ENCODE data around the gene PACS1.
"Not testable (repeated sequence)": the region's sequence is repeated elsewhere in the genome, so short reads cannot be mapped to it uniquely, and the experiment has no call there.

Gene PACS1

DNA sequence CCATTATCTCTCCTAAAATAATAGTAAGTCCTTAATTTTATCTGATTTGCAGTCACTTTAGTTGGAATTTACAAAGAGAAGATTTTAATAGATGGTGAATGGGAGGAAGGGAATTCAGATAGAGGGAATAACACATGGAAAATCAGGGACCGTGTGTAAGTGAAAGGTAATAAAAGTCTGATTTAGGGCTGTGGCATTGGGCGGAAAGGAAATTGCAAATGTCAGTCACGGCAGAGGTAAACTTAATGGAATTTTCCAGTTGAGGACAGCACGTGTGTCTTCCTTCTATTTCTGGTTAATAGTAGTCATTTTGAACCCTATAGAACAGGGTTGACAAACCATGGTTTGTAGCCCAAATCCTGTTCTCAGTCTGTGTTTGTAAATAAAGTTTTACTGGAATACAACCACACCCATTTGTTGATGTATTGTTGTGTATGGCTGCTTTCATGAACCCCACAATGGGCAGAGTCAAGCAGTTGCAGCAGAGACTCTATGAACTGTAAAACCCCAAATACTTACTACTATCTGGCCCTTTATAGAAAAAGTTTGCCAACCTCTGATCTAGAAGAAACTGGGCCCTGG, 34.1 kb downstream of the PACS1 start:
- Histone ChIP-seq H3K27ac (no peak overlapping the region), H3K36me3 (no peaks in the 10 kb centered on the region; the same call in none of the 2 replicates), H3K4me3 (no peak overlapping the region), H3K4me2 (no peak overlapping the region), H3K9ac (no peak overlapping the region), H3K9me3 (no peaks in the 10 kb centered on the region), H4K20me1 (peaks cover 28% of the 10 kb centered on the region; the same call in 1 of the 2 replicates), H3K4me1 (peaks cover 21% of the 10 kb centered on the region), H3K27me3 (no peaks in the 10 kb centered on the region)
- TF ChIP-seq Cebpa-rat (IDR thresholded peaks at IDR 0.05): no peak

DNA sequence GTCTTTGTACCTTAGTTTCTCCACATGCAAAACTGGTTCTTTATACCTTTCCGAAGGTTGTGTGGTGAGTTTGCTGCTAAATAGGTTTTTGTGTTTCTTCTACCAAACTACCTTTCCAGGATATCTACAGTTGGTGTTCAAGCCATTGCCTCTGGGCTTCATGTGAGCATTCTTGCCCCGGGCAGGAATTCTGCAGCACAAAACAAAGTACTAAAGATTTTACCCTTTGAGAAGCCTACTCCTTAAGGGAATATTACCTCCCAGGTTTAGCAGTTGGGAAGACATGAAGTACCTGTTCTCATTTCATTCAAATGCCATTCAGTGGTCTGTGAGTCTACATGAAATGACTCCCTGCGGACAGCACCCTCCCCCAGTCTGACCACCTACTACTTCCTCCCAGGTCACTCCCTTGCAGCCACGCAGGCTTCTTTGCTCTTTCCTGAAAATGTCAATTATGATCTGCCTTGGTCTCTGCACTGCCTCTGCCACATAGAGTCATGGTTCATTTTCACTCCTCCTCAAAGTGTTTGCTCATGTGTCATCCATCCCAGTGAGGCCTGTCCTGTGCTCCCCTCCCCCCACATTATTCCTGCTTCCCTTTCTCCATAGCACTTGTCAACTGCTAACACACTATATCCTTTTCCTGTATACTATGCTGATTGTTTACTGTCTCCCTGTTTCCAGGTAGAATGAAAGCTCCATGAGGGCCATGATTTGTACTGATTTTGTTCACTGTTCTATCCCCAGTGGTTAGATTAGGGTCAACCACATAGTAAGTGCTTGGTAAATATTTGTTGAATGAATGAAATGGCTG, 36.9 kb downstream of the PACS1 start:
- peaks cover 50% of the 10 kb centered on the region for H4K20me1 ChIP-seq
- no peak overlapping the region for H3K27ac ChIP-seq
- H3K4me2 ChIP-seq: no peak overlapping the region
- H3K4me1 ChIP-seq: peaks cover 19% of the 10 kb centered on the region
- H3K9me3 ChIP-seq: no peaks in the 10 kb centered on the region
- H3K9ac ChIP-seq: no peak overlapping the region
- no peaks in the 10 kb centered on the region; the same call in none of the 2 replicates for H3K36me3 ChIP-seq
- no peaks in the 10 kb centered on the region for H3K27me3 ChIP-seq
- no peak for TF ChIP-seq Cebpa-rat (IDR thresholded peaks at IDR 0.05)
- H3K4me3 ChIP-seq: no peak overlapping the region

GRCh38 chr11:66107600-66108510, 37.8 kb downstream of the PACS1 start:
- no peak overlapping the region for H3K4me2 ChIP-seq
- no peak overlapping the region for H3K4me3 ChIP-seq
- H3K27me3 ChIP-seq: no peaks in the 10 kb centered on the region
- no peaks in the 10 kb centered on the region for H3K9me3 ChIP-seq
- H3K36me3 ChIP-seq: no peaks in the 10 kb centered on the region; the same call in none of the 2 replicates
- peaks cover 59% of the 10 kb centered on the region for H4K20me1 ChIP-seq
- peaks cover 27% of the 10 kb centered on the region for H3K4me1 ChIP-seq
- H3K27ac ChIP-seq: no peak overlapping the region
- no peak for TF ChIP-seq Cebpa-rat (IDR thresholded peaks at IDR 0.05)
- H3K9ac ChIP-seq: no peak overlapping the region

DNA sequence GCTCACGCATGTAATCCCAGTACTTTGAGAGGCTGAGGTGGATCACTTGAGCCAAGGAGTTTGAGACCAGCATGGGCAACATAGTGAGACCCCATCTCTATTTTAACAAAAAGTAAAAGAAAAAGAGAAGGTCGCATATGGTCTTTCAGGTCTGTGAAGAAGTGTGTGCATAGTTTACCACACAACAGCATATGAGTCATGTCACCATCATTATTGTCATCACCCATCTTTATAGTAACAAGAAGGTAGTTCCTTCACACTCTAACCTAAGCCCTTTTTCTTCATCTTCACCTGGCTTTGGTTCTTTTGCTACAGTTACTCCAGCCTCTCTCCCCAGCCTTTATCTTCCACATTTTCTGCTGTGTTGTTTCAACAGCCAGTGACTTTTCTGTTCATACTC, 39.2 kb downstream of the PACS1 start:
- no peaks in the 10 kb centered on the region for H3K9me3 ChIP-seq
- H3K4me2 ChIP-seq: no peak overlapping the region
- H3K27ac ChIP-seq: no peak overlapping the region
- no peaks in the 10 kb centered on the region; the same call in none of the 2 replicates for H3K36me3 ChIP-seq
- no peaks in the 10 kb centered on the region for H3K27me3 ChIP-seq
- H3K4me3 ChIP-seq: no peak overlapping the region
- no peak for TF ChIP-seq Cebpa-rat (IDR thresholded peaks at IDR 0.05)
- peaks cover 42% of the 10 kb centered on the region for H3K4me1 ChIP-seq
- H4K20me1 ChIP-seq: peaks cover 64% of the 10 kb centered on the region
- H3K9ac ChIP-seq: no peak overlapping the region

DNA sequence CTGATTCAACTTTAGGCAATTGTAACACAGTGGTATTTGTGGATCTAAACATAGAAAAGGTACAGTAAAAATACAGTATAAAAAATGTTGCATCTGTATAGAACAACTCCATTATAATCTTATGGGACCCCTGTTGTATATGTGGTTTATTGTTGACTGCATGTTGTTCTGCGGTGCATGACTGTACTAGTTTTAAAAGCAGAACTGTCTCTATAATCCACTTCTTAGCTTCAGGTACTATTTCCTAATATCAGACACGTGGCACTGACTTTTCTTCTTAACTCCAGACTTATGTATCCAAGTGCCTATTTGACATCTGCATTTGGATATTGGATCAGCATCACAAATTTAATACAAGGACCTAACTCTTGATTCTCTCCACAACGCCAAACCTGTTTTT, 41.1 kb downstream of the PACS1 start:
- no peak for TF ChIP-seq Cebpa-rat (IDR thresholded peaks at IDR 0.05)
- H3K27me3 ChIP-seq: no peaks in the 10 kb centered on the region
- no peak overlapping the region for H3K27ac ChIP-seq
- peaks cover 63% of the 10 kb centered on the region for H4K20me1 ChIP-seq
- H3K36me3 ChIP-seq: no peaks in the 10 kb centered on the region; the same call in none of the 2 replicates
- H3K4me3 ChIP-seq: no peak overlapping the region
- peaks cover 60% of the 10 kb centered on the region for H3K4me1 ChIP-seq
- peak overlapping the region; percentile 20; the same call in 1 of the 2 replicates for H3K4me2 ChIP-seq
- no peak overlapping the region for H3K9ac ChIP-seq
- H3K9me3 ChIP-seq: no peaks in the 10 kb centered on the region

DNA sequence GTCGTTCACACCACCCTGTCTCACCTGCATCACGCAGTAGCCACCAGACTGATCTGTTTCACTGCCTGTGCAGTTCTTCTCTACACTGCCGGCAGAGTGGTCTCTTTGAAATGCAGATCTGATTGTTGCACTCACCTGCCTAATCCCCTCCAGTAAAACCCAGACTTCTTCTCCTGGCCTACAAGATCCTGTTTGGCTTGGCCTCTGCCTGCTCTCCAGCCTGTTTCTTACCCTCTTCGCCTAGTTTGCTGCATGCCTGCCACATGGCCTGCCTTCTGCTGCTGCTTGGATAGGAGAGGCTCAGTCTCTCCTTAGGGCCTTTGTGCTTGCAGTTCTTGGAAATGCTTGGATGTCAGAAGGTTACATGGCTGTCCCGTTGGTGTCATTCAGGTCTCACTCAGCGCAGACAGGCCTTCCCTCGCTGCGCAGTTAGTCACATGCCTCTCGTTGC, 42.0 kb downstream of the PACS1 start:
- Histone ChIP-seq H3K4me2 (peak overlapping the region; percentile 44), H3K27ac (peak overlapping the region; percentile 33; the same call in 1 of the 2 replicates), H3K4me3 (no peak overlapping the region), H3K36me3 (no peaks in the 10 kb centered on the region; the same call in 1 of the 2 replicates), H3K9me3 (no peaks in the 10 kb centered on the region), H4K20me1 (peaks cover 69% of the 10 kb centered on the region), H3K27me3 (no peaks in the 10 kb centered on the region), H3K9ac (no peak overlapping the region; the same call in 1 of the 2 replicates), H3K4me1 (peaks cover 69% of the 10 kb centered on the region)
- TF ChIP-seq Cebpa-rat (IDR thresholded peaks at IDR 0.05): no peak

DNA sequence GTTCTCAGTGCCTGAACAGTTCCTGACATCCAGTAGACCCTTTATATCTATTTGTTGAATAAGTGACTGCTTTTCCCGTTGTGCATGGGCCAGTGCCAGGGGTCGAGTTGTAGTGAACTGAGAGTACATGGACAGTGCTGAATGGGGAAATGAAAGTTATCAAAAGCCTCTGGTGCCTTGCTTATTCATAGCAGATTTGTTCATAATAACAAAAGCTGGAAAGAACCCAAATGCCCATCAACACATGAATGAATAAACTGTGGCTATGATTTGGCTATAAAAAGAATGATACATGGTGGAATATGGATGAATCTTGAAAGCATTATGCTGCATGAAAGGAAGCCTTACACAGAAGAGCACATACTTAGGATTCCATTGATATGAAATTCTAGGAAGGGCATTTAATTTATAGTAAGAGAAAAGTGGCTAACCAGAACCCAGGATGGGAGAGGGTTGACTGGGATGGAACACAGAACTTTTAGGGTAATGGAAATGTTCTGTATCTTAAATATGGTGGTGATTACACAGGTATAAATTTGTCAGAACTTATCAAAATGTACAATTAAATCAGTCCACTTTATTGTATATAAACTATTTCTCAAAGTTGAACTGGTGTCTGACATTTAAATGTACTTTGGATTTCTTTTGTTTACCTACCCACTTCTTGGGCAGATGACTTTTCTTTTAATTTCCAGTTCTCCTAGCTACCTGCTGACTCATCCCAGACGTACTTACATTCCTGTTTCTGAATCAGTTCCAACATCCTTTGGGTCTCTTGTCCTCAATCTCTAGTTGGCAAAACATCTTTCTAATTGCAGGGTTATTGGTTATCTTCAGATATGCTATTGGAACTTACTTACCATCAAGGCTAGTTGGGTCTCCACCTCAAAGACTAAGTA, 42.8 kb downstream of the PACS1 start:
- peaks cover 73% of the 10 kb centered on the region for H3K4me1 ChIP-seq
- peak overlapping the region; percentile 44 for H3K4me2 ChIP-seq
- no peaks in the 10 kb centered on the region for H3K27me3 ChIP-seq
- H3K9me3 ChIP-seq: no peaks in the 10 kb centered on the region
- H3K36me3 ChIP-seq: no peaks in the 10 kb centered on the region
- no peak overlapping the region for H3K4me3 ChIP-seq
- H3K9ac ChIP-seq: no peak overlapping the region
- H4K20me1 ChIP-seq: peaks cover 65% of the 10 kb centered on the region
- no peak overlapping the region for H3K27ac ChIP-seq
- TF ChIP-seq Cebpa-rat (IDR thresholded peaks at IDR 0.05): no peak

- not testable (repeated sequence) for H3K9me3 ChIP-seq, H3K9ac ChIP-seq, H3K27me3 ChIP-seq, H3K36me3 ChIP-seq
- H3K4me2 ChIP-seq: peak overlapping the region; percentile 86
- H3K4me3 ChIP-seq: 0 out of 2 replicates have a peak overlapping the region, but pooled peaks have one; percentile 18
- peaks cover 81% of the 10 kb centered on the region for H3K4me1 ChIP-seq
- peaks cover 64% of the 10 kb centered on the region for H4K20me1 ChIP-seq
- peak overlapping the region; percentile 59; the same call in 1 of the 2 replicates for H3K27ac ChIP-seq
Measured at GRCh38 chr11:66114957-66115356, 44.9 kb downstream of the PACS1 start.
